HG03196 (cell line): ENCODE measurements around the gene CCNL2.
"Not testable (repeated sequence)": the region's sequence is repeated elsewhere in the genome, so short reads cannot be mapped to it uniquely, and the experiment has no call there.

ENCODE experiments used
- ATAC-seq: cut with Tn5 transposase; IDR thresholded peaks from one replicate; pipeline ENCODE4 v1.9.1; 2021; ENCODE audit not compliant: unreplicated experiment

The CCNL2 gene

GRCh38 chr1:1419813-1420653 lies 20.9 kb upstream of the CCNL2 start:
- ATAC-seq = no peak

GRCh38 chr1:1419363-1419812 lies 20.3 kb upstream of the CCNL2 start:
- ATAC-seq = no peak

- no peak for ATAC-seq
Observed at GRCh38 chr1:1418464-1419362, 19.6 kb upstream of the CCNL2 start.

- not testable (repeated sequence) for ATAC-seq
Observed at GRCh38 chr1:1417825-1418463, 18.8 kb upstream of the CCNL2 start.

- not testable (repeated sequence) for ATAC-seq
Observed at GRCh38 chr1:1417396-1417795, 18.3 kb upstream of the CCNL2 start.

- no peak for ATAC-seq
Observed at GRCh38 chr1:1415751-1416150, 16.6 kb upstream of the CCNL2 start.

- not testable (repeated sequence) for ATAC-seq
Observed at GRCh38 chr1:1412311-1412902, 13.3 kb upstream of the CCNL2 start.

- no peak for ATAC-seq
Observed at GRCh38 chr1:1411626-1412025, 12.5 kb upstream of the CCNL2 start.

- not testable (repeated sequence) for ATAC-seq
Observed at GRCh38 chr1:1410238-1410637, 11.1 kb upstream of the CCNL2 start.

- ATAC-seq = peak; percentile 26
Observed at GRCh38 chr1:1407636-1408318, 8.6 kb upstream of the CCNL2 start.

- peak; percentile 89 for ATAC-seq
Observed at GRCh38 chr1:1406821-1407635, 7.9 kb upstream of the CCNL2 start, which contains the start of gene MRPL20. Gene MRPL20, minus strand, starts transcription at chr1:1407293. Its CDS starts 76 bp downstream, at chr1:1407217.

- no peak for ATAC-seq
Observed at GRCh38 chr1:1406101-1406820, 7.1 kb upstream of the CCNL2 start.

GRCh38 chr1:1403653-1404052 lies 4.5 kb upstream of the CCNL2 start:
- no peak for ATAC-seq

- not testable (repeated sequence) for ATAC-seq
Observed at GRCh38 chr1:1402901-1403392, 3.8 kb upstream of the CCNL2 start.

- no peak for ATAC-seq
Observed at GRCh38 chr1:1402072-1402900, 3.2 kb upstream of the CCNL2 start.

- ATAC-seq = no peak
Observed at GRCh38 chr1:1401457-1402010, 2.4 kb upstream of the CCNL2 start.
